HS-27A (cell line): ENCODE data around the gene PITPNC1.
"Not testable (repeated sequence)": the region's sequence is repeated elsewhere in the genome, so short reads cannot be mapped to it uniquely, and the experiment has no call there.

Experiments used
- DNase-seq: peaks from one replicate; pipeline ENCODE4 v3.0.0-alpha.2; 2012; ENCODE audit warnings: low read depth, missing footprints

Gene PITPNC1

DNA sequence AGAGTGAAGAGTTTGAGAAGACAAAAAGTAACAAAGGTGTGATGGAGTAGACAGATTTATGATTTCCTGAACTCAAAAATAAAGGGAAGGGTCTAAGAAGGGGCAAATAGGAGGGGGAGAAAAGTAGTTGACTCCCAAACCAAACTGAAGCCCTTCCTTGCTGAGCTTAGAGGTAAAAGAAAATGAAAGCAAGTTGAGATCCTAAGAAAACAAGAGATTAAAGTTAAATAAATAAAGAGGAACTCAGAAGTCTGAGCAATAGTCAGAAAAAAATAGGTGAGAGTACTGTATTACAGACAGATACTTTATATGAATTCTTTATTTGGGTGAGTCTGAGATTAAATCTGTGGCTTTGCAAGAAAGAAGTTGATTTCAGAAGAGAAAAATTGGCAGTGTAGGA lies 7.4 kb upstream of the PITPNC1 start:
- no peak for DNase-seq

DNA sequence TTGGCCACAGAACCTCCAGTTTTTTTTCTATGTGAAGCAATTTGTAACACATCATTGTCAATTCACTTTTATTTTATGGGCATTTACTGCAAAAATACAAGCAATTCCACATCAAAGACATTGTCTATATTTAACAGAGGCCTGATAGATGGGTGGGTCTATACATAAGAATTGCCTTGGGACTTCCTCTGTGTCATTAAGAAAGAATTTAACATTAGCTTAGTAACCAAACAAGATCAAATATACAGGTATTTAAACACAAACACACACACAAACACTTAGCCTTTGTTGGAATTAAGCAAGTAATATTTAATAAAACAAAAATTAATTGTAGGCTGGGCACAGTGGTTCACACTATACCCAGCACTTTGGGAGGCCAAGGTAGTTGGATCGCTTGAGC lies 4.3 kb upstream of the PITPNC1 start:
- no peak for DNase-seq

GRCh38 chr17:67374329-67375053 lies 2.6 kb upstream of the PITPNC1 start:
- DNase-seq = no peak

GRCh38 chr17:67375054-67375427 lies 2.0 kb upstream of the PITPNC1 start:
- no peak for DNase-seq

DNA sequence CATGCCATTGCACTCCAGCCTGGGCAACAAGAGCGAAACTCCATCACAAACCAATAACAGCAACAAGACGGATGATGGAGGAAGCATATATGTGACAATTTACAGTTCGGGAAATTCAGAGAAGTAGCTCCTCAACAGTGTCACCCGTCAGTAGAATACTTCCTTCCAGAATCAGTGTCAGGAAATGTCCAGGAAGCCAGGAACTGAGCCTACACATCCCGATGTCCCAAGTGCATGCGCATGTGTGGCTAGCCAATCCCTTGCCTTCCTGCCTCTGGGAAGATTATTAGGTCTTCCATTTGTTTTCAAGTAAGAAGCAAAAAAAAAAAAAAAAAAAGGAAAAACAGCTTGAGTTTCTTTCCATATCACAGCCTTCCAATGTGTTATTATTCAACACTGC lies 1.4 kb upstream of the PITPNC1 start:
- DNase-seq = no peak

- DNase-seq = no peak
Observed at GRCh38 chr17:67376415-67376736, 705 bp upstream of the PITPNC1 start.

- DNase-seq = no peak
Observed at GRCh38 chr17:67377488-67378453, 690 bp downstream of the PITPNC1 start.

- no peak for DNase-seq
Observed at GRCh38 chr17:67378454-67379250, 1.6 kb downstream of the PITPNC1 start.

DNA sequence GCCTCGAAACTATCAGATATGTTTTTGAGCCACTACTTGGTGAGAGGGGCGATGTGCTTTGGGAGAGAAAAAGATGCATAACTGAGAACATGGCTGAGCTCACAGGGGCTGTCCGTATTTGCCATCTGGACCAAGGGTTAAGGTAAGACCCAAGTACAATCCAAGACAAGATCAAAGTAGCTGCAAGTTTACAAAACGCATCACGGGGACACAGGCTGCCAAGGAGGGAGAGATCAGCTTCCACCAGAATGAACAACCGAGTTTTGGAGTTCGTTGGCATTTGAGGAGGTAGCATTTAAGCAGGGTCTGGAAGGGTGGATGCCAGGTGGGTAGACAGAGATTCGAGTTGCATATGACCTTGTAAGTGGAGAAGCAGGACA lies 2.2 kb downstream of the PITPNC1 start:
- no peak for DNase-seq

- no peak for DNase-seq
Observed at GRCh38 chr17:67381929-67382257, 4.8 kb downstream of the PITPNC1 start.

DNA sequence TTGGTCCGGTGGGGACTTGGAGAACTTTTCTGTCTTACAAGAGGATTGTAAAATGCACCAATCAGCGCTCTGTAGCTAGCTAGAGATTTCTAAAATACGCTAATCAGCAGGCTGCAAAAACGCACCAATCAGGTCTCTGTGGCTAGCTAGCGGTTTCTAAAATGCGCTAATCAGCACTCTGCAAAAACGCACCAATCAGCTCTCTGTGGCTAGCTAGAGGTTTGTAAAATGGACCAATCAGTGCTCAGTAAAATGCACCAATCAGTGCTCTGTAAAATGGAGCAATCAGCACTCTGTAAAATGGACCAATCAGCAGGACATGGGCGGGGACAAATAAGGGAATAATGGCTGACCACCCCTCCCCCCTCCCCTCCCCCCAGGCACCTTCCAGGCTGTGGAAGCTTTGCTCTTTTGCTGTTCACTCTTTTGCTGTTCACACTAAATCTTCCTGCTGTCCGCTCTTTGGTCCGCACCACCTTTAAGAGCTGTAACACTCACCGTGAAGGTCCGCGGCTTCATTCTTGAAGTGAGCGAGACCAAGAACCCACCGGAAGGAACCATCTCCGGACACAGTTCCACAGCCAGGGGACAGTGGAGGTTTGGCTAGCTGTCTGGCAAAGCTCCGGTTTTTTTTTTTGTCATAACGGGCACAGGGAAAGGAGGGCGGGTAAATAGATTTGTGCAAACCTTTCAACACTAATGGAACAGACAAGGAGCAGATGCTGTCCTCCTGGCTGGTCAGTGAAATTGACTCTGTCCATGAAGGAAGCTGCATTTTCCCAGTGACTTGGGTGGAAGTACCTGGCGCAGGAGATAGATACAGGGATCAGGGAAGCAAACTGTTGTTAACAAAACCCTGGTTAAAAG lies 8.3 kb downstream of the PITPNC1 start:
- DNase-seq = no peak

DNA sequence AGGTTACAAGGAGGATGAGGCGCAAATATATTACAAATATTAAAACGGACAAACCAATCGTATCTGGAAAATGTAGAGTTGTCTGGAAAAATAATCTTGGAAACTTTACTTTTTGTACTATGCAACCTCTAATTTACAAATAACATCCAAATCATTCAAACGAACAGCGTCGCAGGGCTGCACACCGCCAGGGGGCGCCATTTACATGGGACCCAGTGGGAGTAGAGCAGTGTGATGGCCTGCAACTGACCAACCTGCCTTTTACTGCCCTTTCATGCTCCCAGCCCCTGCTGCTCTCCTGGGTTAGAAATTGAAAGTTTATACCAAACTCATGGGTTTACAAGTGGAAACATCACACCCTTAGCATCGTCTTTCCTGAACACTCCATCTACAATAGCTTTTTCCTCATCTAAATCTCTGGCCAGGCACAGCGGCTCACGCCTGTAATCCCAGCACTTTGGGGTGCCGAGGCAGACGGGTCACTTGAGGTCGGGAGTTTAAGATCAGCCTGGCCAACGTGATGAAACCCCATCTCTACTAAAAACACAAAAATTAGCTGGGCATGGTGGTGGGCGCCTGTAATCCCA lies 10.0 kb downstream of the PITPNC1 start:
- DNase-seq = no peak

- not testable (repeated sequence) for DNase-seq
Observed at GRCh38 chr17:67388536-67388935, 11.5 kb downstream of the PITPNC1 start.

- no peak for DNase-seq
Observed at GRCh38 chr17:67388986-67389385, 11.9 kb downstream of the PITPNC1 start.

GRCh38 chr17:67390006-67390645 lies 13.0 kb downstream of the PITPNC1 start:
- DNase-seq = no peak

DNA sequence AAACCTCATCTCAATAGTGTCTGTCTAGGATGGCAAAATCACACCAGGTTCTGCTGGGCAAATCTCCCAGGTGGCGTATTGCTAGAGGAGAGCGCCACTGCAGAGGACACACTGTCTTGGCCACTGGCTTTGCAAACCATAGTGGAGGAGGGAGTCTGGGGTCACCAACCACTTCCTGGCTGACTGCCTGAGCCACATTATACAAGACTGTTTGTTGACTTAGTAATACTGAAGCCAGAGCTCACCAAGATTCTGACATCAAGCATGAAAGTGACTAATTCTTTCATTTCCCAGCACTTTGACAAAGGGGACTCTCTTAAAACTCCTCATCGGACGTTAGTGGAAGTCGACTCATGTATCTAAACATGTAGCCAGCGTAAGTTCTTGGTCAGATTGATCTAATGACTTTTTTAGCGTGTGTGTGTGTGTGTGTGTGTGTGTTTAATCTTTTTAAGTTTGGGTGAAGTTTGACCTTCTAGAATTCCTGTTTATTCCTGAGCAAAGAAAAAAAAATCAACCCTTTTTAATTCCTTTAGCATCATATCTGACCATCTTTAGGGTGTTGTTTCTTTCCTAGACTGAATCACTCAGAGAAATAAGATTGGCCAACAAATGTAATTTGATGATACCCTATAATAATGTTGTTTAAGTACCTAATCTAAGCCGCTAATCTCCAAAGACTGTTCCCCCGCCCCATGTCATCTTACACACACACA lies 13.7 kb downstream of the PITPNC1 start:
- DNase-seq = no peak

- DNase-seq = no peak
Observed at GRCh38 chr17:67392111-67392510, 15.0 kb downstream of the PITPNC1 start.

- no peak for DNase-seq
Observed at GRCh38 chr17:67393809-67394397, 16.8 kb downstream of the PITPNC1 start.

GRCh38 chr17:67399676-67400075 lies 22.6 kb downstream of the PITPNC1 start:
- DNase-seq = no peak

DNA sequence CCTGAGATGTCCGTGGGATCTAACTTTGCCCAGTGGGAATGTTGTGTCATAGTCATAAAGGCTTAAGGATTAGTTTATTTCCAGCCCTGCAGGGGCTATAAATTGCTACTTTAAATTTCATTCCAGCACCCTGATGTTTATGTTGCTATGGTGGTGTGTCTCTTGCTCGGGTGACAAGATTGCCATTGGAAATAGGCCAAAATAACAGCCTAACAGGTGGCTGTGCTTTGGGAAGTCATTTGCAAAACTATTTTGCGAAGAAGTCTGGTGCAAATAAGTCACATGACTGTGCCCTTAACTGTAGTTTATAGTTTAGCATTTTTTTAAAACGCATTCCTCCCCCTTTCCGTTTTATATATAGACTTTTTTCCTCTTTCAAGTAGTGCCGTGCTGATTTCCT lies 23.1 kb downstream of the PITPNC1 start:
- no peak for DNase-seq
